GM21423 (cell line): Measurements from ENCODE around the gene IL17REL.
A peak's percentile ranks its signal among the peaks of the same experiment; 100 is the strongest.
"Not testable (repeated sequence)": the region's sequence is repeated elsewhere in the genome, so short reads cannot be mapped to it uniquely, and the experiment has no call there.

Source experiments
- ATAC-seq: cut with Tn5 transposase; IDR thresholded peaks from one replicate; pipeline ENCODE4 v1.9.1; 2021; ENCODE audit warnings: mild to moderate bottlenecking, moderate library complexity; ENCODE audit not compliant: unreplicated experiment

The IL17REL gene

DNA sequence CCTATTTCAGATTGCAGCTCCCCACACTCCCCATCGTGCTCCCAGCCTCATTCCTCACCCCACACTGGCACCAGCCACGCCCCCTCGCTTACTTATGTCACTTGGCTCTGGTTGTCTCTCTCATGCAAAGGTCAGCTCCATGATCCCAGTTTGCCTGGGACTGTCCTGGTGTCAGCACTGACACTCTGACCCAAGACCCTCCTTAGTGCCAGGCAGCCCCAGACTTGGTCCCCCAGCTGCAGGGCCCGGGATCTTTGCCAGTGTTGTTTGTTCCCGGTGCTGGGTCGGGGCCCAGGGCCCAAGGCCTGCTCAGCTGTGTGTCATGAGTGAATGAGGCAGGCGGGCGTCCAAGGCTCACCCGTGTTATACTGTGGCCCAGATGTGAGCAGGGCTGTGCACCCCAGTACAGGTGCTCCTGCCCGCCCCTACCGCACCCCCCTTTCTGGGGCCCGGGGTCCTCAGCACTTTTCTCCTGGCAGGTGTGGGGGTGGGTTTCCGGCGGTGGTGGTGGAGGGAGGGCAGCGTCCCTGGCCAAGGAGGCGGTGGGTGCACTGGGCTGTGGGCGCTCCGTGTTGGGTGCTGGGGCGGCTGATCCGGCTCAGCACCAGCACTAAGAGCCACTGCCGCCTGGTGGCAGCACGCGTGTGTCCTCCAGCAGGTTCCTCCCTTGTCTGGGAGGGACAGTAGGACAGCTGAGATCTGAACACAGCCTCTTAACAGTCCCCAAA lies 19.5 kb downstream of the IL17REL start:
- no peak for ATAC-seq

GRCh38 chr22:49991907-49992533 lies 20.5 kb downstream of the IL17REL start:
- no peak for ATAC-seq

DNA sequence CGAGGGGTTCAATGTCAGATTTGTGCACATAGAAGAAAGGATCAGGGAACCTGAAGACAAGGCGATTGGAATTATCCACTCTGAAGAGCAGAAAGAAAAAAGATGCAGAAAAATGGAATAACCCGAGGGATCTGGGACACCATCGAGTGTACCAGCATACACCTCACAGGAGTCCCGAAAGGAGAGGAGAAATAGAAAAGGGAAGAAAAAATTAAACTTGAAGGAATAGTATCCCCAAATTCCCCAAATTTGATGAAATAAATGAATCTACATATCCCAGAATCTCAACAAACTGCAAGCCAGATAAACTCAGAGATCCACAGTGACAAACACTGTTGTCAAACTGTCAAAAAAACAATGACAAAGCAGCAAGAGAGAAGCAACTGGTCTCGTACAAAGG lies 21.4 kb downstream of the IL17REL start:
- no peak for ATAC-seq

- not testable (repeated sequence) for ATAC-seq
Observed at GRCh38 chr22:49989826-49990225, 22.7 kb downstream of the IL17REL start.

- ATAC-seq = no peak
Observed at GRCh38 chr22:49986325-49986724, 26.2 kb downstream of the IL17REL start.

GRCh38 chr22:49983148-49984042 lies 29.2 kb downstream of the IL17REL start:
- no peak for ATAC-seq

DNA sequence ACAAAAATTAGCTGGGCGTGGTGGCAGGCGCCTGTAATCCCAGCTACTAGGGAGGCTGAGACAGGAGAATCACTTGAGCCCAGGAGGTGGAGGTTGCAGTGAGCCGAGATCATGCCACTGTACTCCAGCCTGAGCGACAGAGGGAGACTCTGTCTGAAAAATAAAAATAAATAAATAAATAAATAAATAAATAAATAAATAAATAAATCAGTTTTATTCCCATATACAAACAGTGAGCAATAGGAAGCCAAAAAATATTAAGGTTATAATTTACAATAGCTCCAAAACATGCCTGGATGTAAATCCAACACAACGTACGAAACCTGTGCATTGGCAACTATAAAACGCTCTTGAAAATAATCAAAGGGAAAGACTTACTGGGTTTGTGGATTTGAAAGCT lies 30.8 kb downstream of the IL17REL start:
- ATAC-seq = not testable (repeated sequence)

- no peak for ATAC-seq
Observed at GRCh38 chr22:49979587-49980264, 32.8 kb downstream of the IL17REL start.

- no peak for ATAC-seq
Observed at GRCh38 chr22:49977578-49977977, 35.0 kb downstream of the IL17REL start.

DNA sequence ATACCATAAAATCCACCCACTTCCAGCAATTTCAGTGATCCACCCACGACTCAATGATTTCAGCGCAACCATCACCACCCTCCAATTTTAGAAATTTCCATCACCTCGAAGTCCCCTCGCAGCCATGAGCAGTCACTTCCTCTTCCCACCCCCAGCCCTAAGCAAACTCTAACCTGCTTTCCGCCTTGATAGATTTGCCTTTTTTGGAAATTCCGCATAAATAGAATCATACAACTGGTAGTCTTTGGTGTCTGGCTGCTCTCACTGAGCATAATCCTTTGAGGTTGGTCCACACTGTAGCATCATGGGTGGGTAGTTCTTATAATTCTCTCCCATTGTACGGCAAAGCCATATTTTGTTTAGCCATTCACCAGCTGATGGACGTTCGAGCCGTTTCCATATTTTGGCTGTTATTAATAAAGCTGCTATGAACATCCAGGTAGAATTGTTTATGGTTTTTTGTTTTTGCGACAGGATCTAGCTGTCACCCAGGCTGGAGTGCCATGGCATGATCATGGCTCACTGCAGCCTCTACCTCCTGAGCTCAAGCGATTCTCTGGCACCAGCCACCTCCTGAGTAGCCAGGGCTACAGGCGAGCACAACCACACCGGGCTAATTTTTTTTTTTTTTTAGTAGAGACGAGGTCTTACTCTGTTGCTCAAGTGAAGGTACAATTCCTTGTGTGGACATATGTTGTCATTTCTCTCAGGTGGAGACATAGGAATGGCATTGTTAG lies 36.0 kb downstream of the IL17REL start:
- peak; percentile 35 for ATAC-seq

DNA sequence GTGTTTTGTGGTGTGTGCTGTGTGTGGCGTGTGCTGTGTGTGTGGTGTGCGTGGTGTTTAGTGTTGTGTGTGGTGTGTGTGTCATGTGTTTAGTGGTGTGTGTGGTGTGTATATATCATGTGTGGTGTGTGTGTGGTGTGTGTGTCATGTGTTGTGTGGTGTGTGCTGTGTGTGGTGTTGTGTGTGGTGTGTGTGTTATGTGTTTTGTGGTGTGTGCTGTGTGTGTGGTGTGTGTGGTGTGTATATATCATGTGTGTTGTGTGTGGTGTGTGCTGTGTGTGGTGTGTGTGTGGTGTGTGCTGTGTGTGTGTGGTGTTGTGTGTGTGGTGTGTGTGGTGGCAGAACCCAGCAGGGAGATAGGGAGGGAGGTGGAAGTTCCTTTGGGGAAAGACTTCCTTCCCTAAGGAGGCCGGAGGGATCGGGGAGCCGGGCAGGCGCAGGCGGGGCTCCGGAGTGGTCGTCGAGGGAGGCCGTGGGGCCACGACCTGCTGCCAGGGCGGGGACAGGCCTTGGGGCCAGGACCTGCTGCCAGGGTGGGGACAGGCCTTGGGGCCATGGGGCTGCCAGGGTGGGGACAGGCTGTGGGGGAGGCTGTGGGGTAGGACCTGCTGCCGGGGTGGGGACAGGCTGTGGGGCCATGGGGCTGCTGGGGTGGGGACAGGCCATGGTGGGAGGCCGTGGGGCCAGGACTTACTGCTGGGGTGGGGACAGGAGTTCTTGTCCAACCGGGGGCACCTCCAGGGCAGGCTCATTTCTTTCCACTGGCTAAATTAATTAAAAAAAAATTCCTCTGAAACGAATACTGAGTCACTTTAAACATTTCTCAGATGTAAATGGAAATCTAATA lies 36.8 kb downstream of the IL17REL start:
- no peak for ATAC-seq

DNA sequence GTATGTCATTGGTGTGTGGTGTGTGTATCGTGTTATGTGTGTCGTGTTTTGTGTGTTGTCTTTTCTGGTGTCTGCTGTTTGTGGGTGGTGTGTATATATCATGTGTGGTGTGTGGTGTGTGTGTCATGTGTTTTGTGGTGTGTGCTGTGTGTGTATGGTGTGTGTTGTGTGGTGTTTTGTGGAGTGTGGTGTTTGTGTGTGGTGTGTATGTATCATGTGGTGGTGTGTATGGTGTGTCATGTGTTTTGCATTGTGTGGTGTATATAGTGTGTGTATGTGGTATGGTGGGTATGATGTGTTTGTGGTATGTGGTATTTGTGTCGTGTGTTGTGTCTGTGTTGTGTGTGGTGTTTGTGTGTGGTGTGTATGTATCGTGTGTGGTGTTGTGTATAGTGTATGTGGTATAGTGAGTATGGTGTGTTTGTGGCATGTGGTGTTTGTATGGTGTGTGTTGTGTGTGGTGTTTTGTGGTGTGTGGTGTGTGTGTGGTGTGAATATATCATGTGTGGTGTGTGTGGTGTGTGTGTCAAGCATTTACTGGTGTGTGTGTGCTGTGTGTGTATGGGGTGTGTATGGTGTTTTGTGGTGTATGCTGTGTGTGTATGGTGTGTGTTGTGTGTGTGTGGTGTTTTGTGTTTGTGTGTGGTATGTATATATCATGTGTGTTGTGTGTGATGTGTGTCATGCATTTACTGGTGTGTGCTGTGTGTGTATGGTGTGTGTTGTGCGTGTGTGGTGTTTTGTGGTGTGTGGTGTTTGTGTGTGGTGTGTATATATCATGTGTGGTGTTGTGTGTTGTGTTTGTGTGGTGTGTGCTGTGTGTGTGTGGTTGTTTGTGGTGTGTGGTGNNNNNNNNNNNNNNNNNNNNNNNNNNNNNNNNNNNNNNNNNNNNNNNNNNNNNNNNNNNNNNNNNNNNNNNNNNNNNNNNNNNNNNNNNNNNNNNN lies 39.3 kb downstream of the IL17REL start:
- no peak for ATAC-seq

- ATAC-seq = no peak
Observed at GRCh38 chr22:49972163-49973017, 40.2 kb downstream of the IL17REL start.

GRCh38 chr22:49971232-49972162 lies 41.1 kb downstream of the IL17REL start:
- ATAC-seq = peak; percentile 17

- ATAC-seq = peak; percentile 57
Observed at GRCh38 chr22:49970528-49971231, 41.9 kb downstream of the IL17REL start.
